GM19239 (cell line): ENCODE measurements around the gene NPNT.

Source experiments
- DNase-seq: peaks from one replicate; pipeline ENCODE4 v3.0.0; 2011; ENCODE audit warnings: low spot score; ENCODE audit not compliant: insufficient read length
- FAIRE-seq: peaks from 2 replicates; lab custom pipeline; 2011; peaks lifted over from hg19 to GRCh38; lab: Jason Lieb, UNC

Gene NPNT

GRCh38 chr4:105966051-105966450, 70.8 kb downstream of the NPNT start:
- FAIRE-seq (no peak), DNase-seq (no peak)

GRCh38 chr4:105967058-105967658, 71.9 kb downstream of the NPNT start:
- FAIRE-seq (no peak), DNase-seq (no peak)

- FAIRE-seq: no peak
Observed at GRCh38 chr4:105969575-105969974, 74.3 kb downstream of the NPNT start.

GRCh38 chr4:105970371-105970770, 75.1 kb downstream of the NPNT start:
- FAIRE-seq (no peak), DNase-seq (no peak)

More at GRCh38 chr4:105969575-105969974, 74.3 kb downstream of the NPNT start:
- no peak for DNase-seq

GRCh38 chr4:105971036-105971435, 75.8 kb downstream of the NPNT start:
- FAIRE-seq (no peak), DNase-seq (no peak)

- no peak for FAIRE-seq
- DNase-seq: no peak
Observed at GRCh38 chr4:105972946-105973621, 77.8 kb downstream of the NPNT start.

GRCh38 chr4:105976915-105977314, 81.6 kb downstream of the NPNT start:
- no peak for FAIRE-seq

GRCh38 chr4:105978684-105979296, 83.5 kb downstream of the NPNT start:
- DNase-seq (no peak), FAIRE-seq (no peak)

More at GRCh38 chr4:105976915-105977314, 81.6 kb downstream of the NPNT start:
- DNase-seq: no peak

GRCh38 chr4:105979506-105979905, 84.2 kb downstream of the NPNT start:
- DNase-seq (no peak), FAIRE-seq (no peak)

GRCh38 chr4:105988671-105989070, 93.4 kb downstream of the NPNT start:
- FAIRE-seq (no peak), DNase-seq (no peak)

GRCh38 chr4:105989485-105990242, 94.4 kb downstream of the NPNT start:
- DNase-seq: no peak
- FAIRE-seq: no peak

GRCh38 chr4:105990933-105991332, 95.7 kb downstream of the NPNT start:
- DNase-seq (no peak), FAIRE-seq (no peak)

GRCh38 chr4:105991726-105992125, 96.5 kb downstream of the NPNT start:
- DNase-seq: no peak
- FAIRE-seq: no peak

- no peak for FAIRE-seq
- no peak for DNase-seq
Observed at GRCh38 chr4:105992641-105993305, 97.5 kb downstream of the NPNT start.

GRCh38 chr4:105994061-105994460, 98.8 kb downstream of the NPNT start:
- FAIRE-seq (no peak), DNase-seq (no peak)

GRCh38 chr4:105994841-105995501, 99.7 kb downstream of the NPNT start:
- FAIRE-seq: no peak

GRCh38 chr4:105996845-105997244, 101.6 kb downstream of the NPNT start:
- DNase-seq (no peak), FAIRE-seq (no peak)

More at GRCh38 chr4:105994841-105995501, 99.7 kb downstream of the NPNT start:
- no peak for DNase-seq

GRCh38 chr4:105998171-105999063, 103.1 kb downstream of the NPNT start:
- DNase-seq (no peak), FAIRE-seq (no peak)

GRCh38 chr4:106002994-106003393, 107.7 kb downstream of the NPNT start:
- DNase-seq: no peak
- FAIRE-seq: no peak
